HG02678 (cell line): ENCODE data around the gene ANKRD13D.
A peak's percentile ranks its signal among the peaks of the same experiment; 100 is the strongest.
"Not testable (repeated sequence)": the region's sequence is repeated elsewhere in the genome, so short reads cannot be mapped to it uniquely, and the experiment has no call there.

Source experiments
- ATAC-seq: cut with Tn5 transposase; IDR thresholded peaks from one replicate; pipeline ENCODE4 v1.9.1; 2021; ENCODE audit warnings: mild to moderate bottlenecking, moderate library complexity; ENCODE audit not compliant: unreplicated experiment

The ANKRD13D gene

GRCh38 chr11:67317205-67317887 lies 28.2 kb downstream of the ANKRD13D start:
- ATAC-seq: peak; percentile 89

GRCh38 chr11:67317888-67318555 lies 28.9 kb downstream of the ANKRD13D start:
- peak; percentile 17 for ATAC-seq

- ATAC-seq: not testable (repeated sequence)
Measured at GRCh38 chr11:67318876-67319275, 29.8 kb downstream of the ANKRD13D start.

- no peak for ATAC-seq
Measured at GRCh38 chr11:67320011-67320410, 30.9 kb downstream of the ANKRD13D start.

- ATAC-seq: no peak
Measured at GRCh38 chr11:67320691-67321090, 31.6 kb downstream of the ANKRD13D start.

GRCh38 chr11:67321313-67321871 lies 32.3 kb downstream of the ANKRD13D start:
- no peak for ATAC-seq

GRCh38 chr11:67322049-67322448 lies 32.9 kb downstream of the ANKRD13D start:
- no peak for ATAC-seq

- ATAC-seq: no peak
Measured at GRCh38 chr11:67323526-67323925, 34.4 kb downstream of the ANKRD13D start.

- ATAC-seq: no peak
Measured at GRCh38 chr11:67332081-67332691, 43.1 kb downstream of the ANKRD13D start.

GRCh38 chr11:67337257-67337656 lies 48.2 kb downstream of the ANKRD13D start:
- ATAC-seq: no peak

GRCh38 chr11:67344264-67344663 lies 55.2 kb downstream of the ANKRD13D start:
- ATAC-seq: no peak

GRCh38 chr11:67345247-67345919 lies 56.3 kb downstream of the ANKRD13D start:
- ATAC-seq: no peak

GRCh38 chr11:67345920-67346819 lies 57.1 kb downstream of the ANKRD13D start:
- no peak for ATAC-seq

- no peak for ATAC-seq
Measured at GRCh38 chr11:67347964-67348749, 59.1 kb downstream of the ANKRD13D start.

GRCh38 chr11:67349036-67349435 lies 59.9 kb downstream of the ANKRD13D start:
- ATAC-seq: no peak

- no peak for ATAC-seq
Measured at GRCh38 chr11:67349457-67349856, 60.4 kb downstream of the ANKRD13D start.

GRCh38 chr11:67349928-67350465 lies 60.9 kb downstream of the ANKRD13D start:
- no peak for ATAC-seq

- ATAC-seq: no peak
Measured at GRCh38 chr11:67351275-67352005, 62.3 kb downstream of the ANKRD13D start.
